Retinal pigment epithelial cell (primary cell): ENCODE data around the gene GNG7.

Experiments
- DNase-seq: peaks from one replicate; pipeline ENCODE4 v3.0.0-alpha.2; 2010; ENCODE audit warnings: low read depth
- H3K4me3 ChIP-seq: 2 replicates; pipeline ENCODE4 v1.5.1; 2011; ENCODE audit warnings: mild to moderate bottlenecking, low read length, control low read depth, moderate library complexity
- TF ChIP-seq, protein P1 (sequence below): conservative IDR thresholded peaks from 2 replicates; pipeline ENCODE4 v1.5.1; 2011; ENCODE audit warnings: low read depth, low read length, control low read depth, inconsistent platforms

GNG7 gene

DNA sequence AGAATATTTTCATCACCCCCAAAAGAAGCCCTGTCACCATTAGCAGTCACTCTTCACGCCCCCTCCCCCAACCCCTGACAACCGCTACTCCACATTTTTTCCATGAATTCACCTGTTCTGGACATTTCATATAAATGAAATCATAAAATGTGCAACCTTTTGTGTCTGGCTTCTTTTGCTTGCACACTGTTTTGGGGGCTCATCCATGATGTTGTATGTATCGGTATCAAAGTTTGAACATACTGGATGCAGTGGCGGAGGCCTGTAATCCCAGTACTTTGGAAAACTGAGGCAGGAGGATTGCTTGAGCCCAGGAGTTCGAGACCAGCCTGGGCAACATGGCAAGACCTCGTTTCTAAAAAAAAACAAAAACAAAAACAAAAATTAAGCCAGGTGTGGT is 219.4 kb downstream of the GNG7 start:
- DNase-seq, result no peak
- TF ChIP-seq, protein P1, sequence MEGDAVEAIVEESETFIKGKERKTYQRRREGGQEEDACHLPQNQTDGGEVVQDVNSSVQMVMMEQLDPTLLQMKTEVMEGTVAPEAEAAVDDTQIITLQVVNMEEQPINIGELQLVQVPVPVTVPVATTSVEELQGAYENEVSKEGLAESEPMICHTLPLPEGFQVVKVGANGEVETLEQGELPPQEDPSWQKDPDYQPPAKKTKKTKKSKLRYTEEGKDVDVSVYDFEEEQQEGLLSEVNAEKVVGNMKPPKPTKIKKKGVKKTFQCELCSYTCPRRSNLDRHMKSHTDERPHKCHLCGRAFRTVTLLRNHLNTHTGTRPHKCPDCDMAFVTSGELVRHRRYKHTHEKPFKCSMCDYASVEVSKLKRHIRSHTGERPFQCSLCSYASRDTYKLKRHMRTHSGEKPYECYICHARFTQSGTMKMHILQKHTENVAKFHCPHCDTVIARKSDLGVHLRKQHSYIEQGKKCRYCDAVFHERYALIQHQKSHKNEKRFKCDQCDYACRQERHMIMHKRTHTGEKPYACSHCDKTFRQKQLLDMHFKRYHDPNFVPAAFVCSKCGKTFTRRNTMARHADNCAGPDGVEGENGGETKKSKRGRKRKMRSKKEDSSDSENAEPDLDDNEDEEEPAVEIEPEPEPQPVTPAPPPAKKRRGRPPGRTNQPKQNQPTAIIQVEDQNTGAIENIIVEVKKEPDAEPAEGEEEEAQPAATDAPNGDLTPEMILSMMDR, result no peak
- H3K4me3 ChIP-seq, result no peak overlapping the region

DNA sequence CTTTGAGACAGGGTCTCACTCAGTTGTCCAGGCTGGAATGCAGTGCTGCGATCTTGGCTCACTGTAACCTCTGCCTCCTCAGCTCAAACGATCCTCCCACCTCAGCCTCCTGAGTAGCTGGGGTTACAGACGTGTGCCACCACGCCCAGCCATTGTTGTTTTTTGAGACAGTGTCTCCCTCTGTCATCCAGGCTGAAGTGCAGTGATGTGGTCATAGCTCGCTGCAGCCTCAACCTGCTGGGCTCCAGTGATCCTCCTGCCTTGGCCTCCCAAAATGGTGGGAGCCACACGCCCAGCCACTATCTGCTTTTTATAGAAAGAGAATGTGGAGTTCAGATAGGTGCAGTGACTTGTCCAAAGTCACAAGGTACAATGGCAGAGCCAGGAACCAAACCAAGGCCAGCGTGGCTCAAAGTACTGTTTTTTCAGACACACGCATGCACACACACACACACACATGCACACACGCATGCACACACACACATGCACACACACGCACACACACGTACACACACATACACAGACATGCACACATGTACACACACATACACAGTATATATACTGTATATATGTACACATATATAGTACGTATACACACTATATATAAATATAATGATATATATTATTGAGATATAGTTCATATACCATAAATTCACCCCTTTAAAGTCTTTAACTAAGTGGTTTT is 220.0 kb downstream of the GNG7 start:
- H3K4me3 ChIP-seq, result no peak overlapping the region
- no peak for DNase-seq
- TF ChIP-seq, protein P1, result no peak

- H3K4me3 ChIP-seq, result no peak overlapping the region
- DNase-seq, result no peak
- TF ChIP-seq, protein P1, result no peak
Observed at GRCh38 chr19:2481466-2481865, 221.0 kb downstream of the GNG7 start.

GRCh38 chr19:2479556-2480194 is 222.8 kb downstream of the GNG7 start:
- H3K4me3 ChIP-seq, result no peak overlapping the region
- TF ChIP-seq, protein P1, result peak; percentile 5
- no peak for DNase-seq

- DNase-seq, result no peak
- TF ChIP-seq, protein P1, result no peak
Observed at GRCh38 chr19:2478756-2479555, 223.5 kb downstream of the GNG7 start.

GRCh38 chr19:2478278-2478755 is 224.2 kb downstream of the GNG7 start:
- DNase-seq, result no peak
- TF ChIP-seq, protein P1, result peak; percentile 21

More at GRCh38 chr19:2478756-2479555, 223.5 kb downstream of the GNG7 start:
- H3K4me3 ChIP-seq, result peak overlapping the region; percentile 100

More at GRCh38 chr19:2478278-2478755, 224.2 kb downstream of the GNG7 start:
- H3K4me3 ChIP-seq, result peak overlapping the region; percentile 100
